H9 (cell line): Measurements from ENCODE around the gene LRRK1. TPM values are rescaled to one million over a fixed set of nuclear protein-coding genes. Genes with fewer than 3 reads are reported as not detected.

ENCODE experiments used
- DNase-seq: peaks from one replicate; pipeline ENCODE4 v3.0.0-alpha.2; 2017
- H2AFZ ChIP-seq: one replicate; pipeline ENCODE4 v1.6.1; 2013; ENCODE audit warnings: mild to moderate bottlenecking, low read length, control low read depth, moderate library complexity
- H2AK5ac ChIP-seq: 2 replicates; pipeline ENCODE4 v1.6.1; 2013; ENCODE audit warnings: low read length, control low read depth, mixed read lengths; ENCODE audit not compliant: insufficient read length
- H2BK120ac ChIP-seq: one replicate; pipeline ENCODE4 v1.6.1; 2013; ENCODE audit warnings: low read depth, mild to moderate bottlenecking, low read length, control low read depth, inconsistent platforms; ENCODE audit not compliant: poor library complexity, severe bottlenecking
- H2BK12ac ChIP-seq: 2 replicates; pipeline ENCODE4 v1.6.1; 2013; ENCODE audit warnings: low read length, control low read depth, mixed read lengths, low read depth; ENCODE audit not compliant: insufficient read length
- H2BK15ac ChIP-seq: 2 replicates; pipeline ENCODE4 v1.6.1; 2013; ENCODE audit warnings: low read depth, low read length, control low read depth
- H2BK20ac ChIP-seq: one replicate; pipeline ENCODE4 v1.6.1; 2013; ENCODE audit warnings: low read depth, mild to moderate bottlenecking, low read length, control low read depth, inconsistent platforms; ENCODE audit not compliant: poor library complexity, severe bottlenecking
- H2BK5ac ChIP-seq: 2 replicates; pipeline ENCODE4 v1.6.1; 2013; ENCODE audit warnings: low read length, control low read depth, mixed read lengths; ENCODE audit not compliant: insufficient read length
- H3K14ac ChIP-seq: 2 replicates; pipeline ENCODE4 v1.6.1; 2013; ENCODE audit warnings: low read length, control low read depth; ENCODE audit not compliant: insufficient read depth
- H3K18ac ChIP-seq: 2 replicates; pipeline ENCODE4 v1.6.1; 2013; ENCODE audit warnings: low read depth, mild to moderate bottlenecking, mixed read lengths, low read length, control low read depth; ENCODE audit not compliant: insufficient read length
- H3K23ac ChIP-seq: 2 replicates; pipeline ENCODE4 v1.6.1; 2013; ENCODE audit warnings: low read length, control low read depth, mixed read lengths, low read depth; ENCODE audit not compliant: insufficient read length
- H3K23me2 ChIP-seq: 2 replicates; pipeline ENCODE4 v1.6.1; 2013; ENCODE audit warnings: low read depth, mild to moderate bottlenecking, mixed read lengths, low read length, control low read depth; ENCODE audit not compliant: insufficient read length, poor library complexity, severe bottlenecking
- H3K27ac ChIP-seq: 2 replicates; pipeline ENCODE4 v1.5.1; 2013; ENCODE audit warnings: low read length, control low read depth, mixed read lengths, low read depth; ENCODE audit not compliant: insufficient read length
- H3K27me3 ChIP-seq: 2 replicates; pipeline ENCODE4 v1.6.1; 2013; ENCODE audit warnings: low read length, control low read depth, inconsistent platforms; ENCODE audit not compliant: insufficient read depth
- H3K4ac ChIP-seq: 2 replicates; pipeline ENCODE4 v1.6.1; 2013; ENCODE audit warnings: low read depth, mild to moderate bottlenecking, control low read depth, inconsistent platforms, low read length, moderate library complexity
- H3K4me1 ChIP-seq: 2 replicates; pipeline ENCODE4 v1.6.1; 2013; ENCODE audit warnings: low read length, control low read depth, inconsistent platforms; ENCODE audit not compliant: insufficient read depth
- H3K4me2 ChIP-seq: 2 replicates; pipeline ENCODE4 v1.6.1; 2013; ENCODE audit warnings: low read length, control low read depth, mixed read lengths; ENCODE audit not compliant: insufficient read length, insufficient read depth
- H3K56ac ChIP-seq: 2 replicates; pipeline ENCODE4 v1.6.1; 2013; ENCODE audit warnings: low read depth, mild to moderate bottlenecking, mixed read lengths, low read length, control low read depth; ENCODE audit not compliant: insufficient read length
- H3K79me1 ChIP-seq: 2 replicates; pipeline ENCODE4 v1.6.1; 2013; ENCODE audit warnings: low read depth, mild to moderate bottlenecking, moderate library complexity, low read length, control low read depth, inconsistent platforms; ENCODE audit not compliant: insufficient read depth, poor library complexity, severe bottlenecking
- H3K79me2 ChIP-seq: 2 replicates; pipeline ENCODE4 v1.6.1; 2013; ENCODE audit warnings: low read length, control low read depth, inconsistent platforms; ENCODE audit not compliant: insufficient read depth
- H3K9ac ChIP-seq: 2 replicates; pipeline ENCODE4 v1.6.1; 2013; ENCODE audit warnings: low read length, control low read depth, mixed read lengths; ENCODE audit not compliant: insufficient read length; ENCODE audit errors: extremely low read depth
- H3K9me3 ChIP-seq: one replicate; pipeline ENCODE4 v1.6.1; 2013; ENCODE audit warnings: low read depth, low read length, inconsistent platforms; ENCODE audit not compliant: control insufficient read depth
- H3T11ph ChIP-seq: one replicate; pipeline ENCODE4 v1.6.1; 2013; ENCODE audit warnings: mild to moderate bottlenecking, low read length, control low read depth, inconsistent platforms
- H4K20me1 ChIP-seq: one replicate; pipeline ENCODE4 v1.6.1; 2013; ENCODE audit not compliant: control insufficient read depth, insufficient read length, insufficient read depth
- H4K5ac ChIP-seq: 2 replicates; pipeline ENCODE4 v1.6.1; 2013; ENCODE audit warnings: low read depth, mild to moderate bottlenecking, mixed read lengths, low read length, control low read depth; ENCODE audit not compliant: insufficient read length
- H4K8ac ChIP-seq: replicated peaks from 2 replicates; pipeline ENCODE4 v1.6.1; 2013; ENCODE audit warnings: low read length, control low read depth, mixed read lengths, low read depth; ENCODE audit not compliant: insufficient read length
- H4K91ac ChIP-seq: 2 replicates; pipeline ENCODE4 v1.6.1; 2013; ENCODE audit warnings: low read depth, mild to moderate bottlenecking, moderate library complexity, mixed read lengths, low read length, control low read depth; ENCODE audit not compliant: insufficient read length
- H3K27ac Mint-ChIP-seq, 3 experiments: 2 replicates in 2 of 3; 3 replicates in 1 of 3; pipeline ENCODE4 v1.8.0; 2020 to 2021; ENCODE audit warnings: mixed read lengths in 3 of 3, mild to moderate bottlenecking in 1 of 3, moderate library complexity in 1 of 3
- H3K27me3 Mint-ChIP-seq: 2 replicates; pipeline ENCODE4 v1.8.0; 2021; ENCODE audit warnings: low read depth, mild to moderate bottlenecking, moderate library complexity, mixed read lengths
- H3K36me3 Mint-ChIP-seq, 3 experiments: 2 replicates in 2 of 3; 3 replicates in 1 of 3; pipeline ENCODE4 v1.8.0; 2020 to 2021; ENCODE audit warnings: low read depth in 3 of 3, mixed read lengths in 3 of 3; ENCODE audit not compliant: insufficient read depth in 1 of 3
- H3K4me1 Mint-ChIP-seq, 2 experiments: 2 replicates each; pipeline ENCODE4 v1.8.0; 2020; ENCODE audit warnings: mixed read lengths in 2 of 2
- H3K4me3 Mint-ChIP-seq, 2 experiments: 2 replicates in 1 of 2; 3 replicates in 1 of 2; pipeline ENCODE4 v1.8.0; 2020 to 2021; ENCODE audit warnings: mild to moderate bottlenecking in 2 of 2, mixed read lengths in 2 of 2, moderate library complexity in 1 of 2
- H3K9me3 Mint-ChIP-seq, 2 experiments: 2 replicates in 1 of 2; 3 replicates in 1 of 2; pipeline ENCODE4 v1.8.0; 2020; ENCODE audit warnings: mild to moderate bottlenecking in 2 of 2, mixed read lengths in 2 of 2, moderate library complexity in 1 of 2
- WGBS: extraction: QIAGEN DNeasy Blood & Tissue Kit; methylation state at CpG from one replicate; pipeline ENCODE4 v1.1.7; 2013; ENCODE audit warnings: missing lambda C conversion rate, low lambda C conversion rate, mixed read lengths; ENCODE audit not compliant: insufficient read length; ENCODE audit errors: extremely low coverage; 5-methylcytosine and 5-hydroxymethylcytosine counted together
- total RNA-seq: library from RNA; stranded (reverse); gene quantifications from 2 replicates; pipeline ENCODE4 v1.2.1, GENCODE V29; 2021
- TF ChIP-seq, protein P1 (sequence below): fragments of 200-600 bp; sonication (generic); conservative IDR thresholded peaks from 3 replicates; pipeline ENCODE4 v1.8.0; 2021; ENCODE audit warnings: antibody characterized with exemption, mild to moderate bottlenecking

Gene LRRK1
- total RNA-seq, 1 experiment from 2014 or later = 4.0 TPM

- no peak overlapping the region for H3K23ac ChIP-seq
- H3K79me1 ChIP-seq = no peaks in the 10 kb centered on the region
- peak overlapping the region; percentile 96 to 98 (median 97) for H3K27ac Mint-ChIP-seq
- no peak overlapping the region for H2BK15ac ChIP-seq
- no peaks in the 10 kb centered on the region for H3K79me2 ChIP-seq
- no peak overlapping the region for H2AFZ ChIP-seq
- H2BK12ac ChIP-seq = peak overlapping the region; percentile 2
- H3K4me1 Mint-ChIP-seq = peaks cover 64 to 72% of the 10 kb centered on the region in 2 experiments
- H3K4me1 ChIP-seq = peaks cover 20% of the 10 kb centered on the region
- H4K91ac ChIP-seq = no peak overlapping the region
- H3K4ac ChIP-seq = peak overlapping the region; percentile 80
- H3K18ac ChIP-seq = peak overlapping the region; percentile 91
- H3K56ac ChIP-seq = no peak overlapping the region
- peaks cover 13 to 22% (median 19%) of the 10 kb centered on the region in 3 experiments for H3K36me3 Mint-ChIP-seq
- H4K8ac ChIP-seq = no peak overlapping the region
- TF ChIP-seq, protein P1, sequence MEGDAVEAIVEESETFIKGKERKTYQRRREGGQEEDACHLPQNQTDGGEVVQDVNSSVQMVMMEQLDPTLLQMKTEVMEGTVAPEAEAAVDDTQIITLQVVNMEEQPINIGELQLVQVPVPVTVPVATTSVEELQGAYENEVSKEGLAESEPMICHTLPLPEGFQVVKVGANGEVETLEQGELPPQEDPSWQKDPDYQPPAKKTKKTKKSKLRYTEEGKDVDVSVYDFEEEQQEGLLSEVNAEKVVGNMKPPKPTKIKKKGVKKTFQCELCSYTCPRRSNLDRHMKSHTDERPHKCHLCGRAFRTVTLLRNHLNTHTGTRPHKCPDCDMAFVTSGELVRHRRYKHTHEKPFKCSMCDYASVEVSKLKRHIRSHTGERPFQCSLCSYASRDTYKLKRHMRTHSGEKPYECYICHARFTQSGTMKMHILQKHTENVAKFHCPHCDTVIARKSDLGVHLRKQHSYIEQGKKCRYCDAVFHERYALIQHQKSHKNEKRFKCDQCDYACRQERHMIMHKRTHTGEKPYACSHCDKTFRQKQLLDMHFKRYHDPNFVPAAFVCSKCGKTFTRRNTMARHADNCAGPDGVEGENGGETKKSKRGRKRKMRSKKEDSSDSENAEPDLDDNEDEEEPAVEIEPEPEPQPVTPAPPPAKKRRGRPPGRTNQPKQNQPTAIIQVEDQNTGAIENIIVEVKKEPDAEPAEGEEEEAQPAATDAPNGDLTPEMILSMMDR = peak; percentile 66
- no peaks in the 10 kb centered on the region for H3K27me3 ChIP-seq
- H3K27me3 Mint-ChIP-seq = peaks cover 5% of the 10 kb centered on the region
- H3K27ac ChIP-seq = peak overlapping the region; percentile 80
- no peaks in the 10 kb centered on the region for H4K20me1 ChIP-seq
- peak overlapping the region; percentile 30 to 71 for H3K4me3 Mint-ChIP-seq
- WGBS = no CpG with 5 or more reads among the region's 15 CpGs
- H2BK120ac ChIP-seq = no peak overlapping the region
- H3K14ac ChIP-seq = peak overlapping the region; percentile 89
- H3K4me2 ChIP-seq = no peak overlapping the region
- peaks cover 4% of the 10 kb centered on the region for H3K23me2 ChIP-seq
- H2BK5ac ChIP-seq = peak overlapping the region; percentile 56
- H3K9ac ChIP-seq = peak overlapping the region; percentile 23
- H3K9me3 Mint-ChIP-seq = peaks cover 19 to 32% of the 10 kb centered on the region in 2 experiments
- peak overlapping the region; percentile 65 for H2BK20ac ChIP-seq
- no peaks in the 10 kb centered on the region for H3K9me3 ChIP-seq
- H3T11ph ChIP-seq = no peak overlapping the region
- H4K5ac ChIP-seq = no peak overlapping the region
- DNase-seq = peak; percentile 96
- peak overlapping the region; percentile 42 for H2AK5ac ChIP-seq
These were observed 149.9 kb downstream of the LRRK1 start for GRCh38 chr15:101068961-101069653.
